EH (cell line): ENCODE results near the gene COL18A1.

Experiments
- DNase-seq: peaks from one replicate; pipeline ENCODE4 v3.0.0-alpha.2; 2015; ENCODE audit warnings: low read depth

Gene COL18A1

DNA sequence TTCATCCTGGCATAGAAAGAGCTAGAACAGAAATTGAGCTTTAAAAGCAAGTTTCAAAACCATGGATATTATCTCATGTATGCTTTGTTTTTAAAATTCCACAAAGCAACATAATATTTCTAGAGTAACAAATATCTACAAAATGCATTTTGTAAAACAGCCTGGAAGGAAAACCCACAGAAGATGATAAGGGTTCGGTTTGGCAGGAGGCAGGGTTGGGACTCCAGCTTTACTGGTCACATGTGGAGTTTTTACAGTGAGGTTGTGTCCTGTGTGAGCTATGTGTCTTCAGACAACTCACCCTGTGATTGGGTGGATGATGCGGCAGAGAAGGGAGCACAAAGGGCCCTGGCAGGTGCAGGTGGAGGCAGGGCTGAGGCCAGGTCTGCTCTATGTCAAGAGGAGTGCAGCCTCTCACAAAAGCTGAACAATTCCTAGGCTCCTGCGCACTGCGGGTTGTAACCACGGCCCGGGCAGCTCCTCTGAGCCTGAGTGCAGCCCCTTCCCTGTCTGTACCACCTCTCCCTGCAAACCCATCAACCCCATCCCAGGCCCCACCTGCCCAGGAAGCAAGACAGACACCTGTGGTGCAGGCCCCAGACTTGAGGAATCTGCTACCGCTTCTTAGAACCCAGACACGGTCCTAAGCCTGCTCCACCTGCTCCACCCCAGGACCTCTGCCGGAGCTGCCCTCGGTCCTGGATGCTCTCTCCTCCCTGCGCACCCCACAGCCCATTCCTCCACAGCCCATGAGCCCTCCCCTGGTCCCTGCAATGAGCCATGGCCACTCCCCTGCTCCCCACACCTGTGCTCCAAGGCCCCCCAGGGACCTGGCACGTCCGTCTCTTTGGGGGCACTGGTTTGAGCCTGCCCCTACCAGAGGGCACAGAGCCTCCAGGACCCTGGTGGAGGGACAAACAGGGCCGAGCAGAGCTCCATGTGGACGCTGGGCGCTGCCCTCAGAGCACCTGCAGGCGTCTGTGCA, 2.8 kb upstream of the COL18A1 start:
- no peak for DNase-seq

DNA sequence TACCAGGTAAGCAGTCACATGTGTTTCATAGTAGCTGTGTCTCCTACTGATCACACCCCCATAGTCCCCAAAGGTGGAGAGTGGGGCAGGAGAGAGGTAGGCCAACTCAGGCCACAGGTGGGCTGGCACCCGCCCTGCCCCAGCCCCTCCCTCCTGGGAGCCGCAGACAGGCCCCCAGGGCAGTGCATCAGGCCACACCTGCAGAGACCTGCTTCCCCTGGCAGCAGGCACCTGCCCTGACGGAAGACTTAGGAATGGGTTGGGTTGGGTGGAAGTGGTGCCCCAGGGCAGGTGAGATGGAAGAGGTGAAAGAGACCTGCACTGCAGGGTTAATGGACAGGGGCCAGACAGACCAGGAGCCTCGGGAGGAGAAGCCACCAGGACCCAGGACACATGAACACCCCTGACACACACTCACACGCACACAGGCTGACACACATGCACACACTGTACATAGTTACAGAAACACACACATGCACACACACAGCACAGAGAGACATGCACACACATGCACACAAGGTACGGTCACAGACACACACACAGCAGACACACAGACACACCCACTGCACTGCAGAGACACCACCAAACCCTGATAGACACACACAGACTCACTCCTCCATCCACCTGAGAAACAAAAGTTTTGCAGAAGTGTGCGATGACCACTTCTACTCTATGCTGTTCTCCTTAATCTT, 1.7 kb upstream of the COL18A1 start:
- no peak for DNase-seq

DNA sequence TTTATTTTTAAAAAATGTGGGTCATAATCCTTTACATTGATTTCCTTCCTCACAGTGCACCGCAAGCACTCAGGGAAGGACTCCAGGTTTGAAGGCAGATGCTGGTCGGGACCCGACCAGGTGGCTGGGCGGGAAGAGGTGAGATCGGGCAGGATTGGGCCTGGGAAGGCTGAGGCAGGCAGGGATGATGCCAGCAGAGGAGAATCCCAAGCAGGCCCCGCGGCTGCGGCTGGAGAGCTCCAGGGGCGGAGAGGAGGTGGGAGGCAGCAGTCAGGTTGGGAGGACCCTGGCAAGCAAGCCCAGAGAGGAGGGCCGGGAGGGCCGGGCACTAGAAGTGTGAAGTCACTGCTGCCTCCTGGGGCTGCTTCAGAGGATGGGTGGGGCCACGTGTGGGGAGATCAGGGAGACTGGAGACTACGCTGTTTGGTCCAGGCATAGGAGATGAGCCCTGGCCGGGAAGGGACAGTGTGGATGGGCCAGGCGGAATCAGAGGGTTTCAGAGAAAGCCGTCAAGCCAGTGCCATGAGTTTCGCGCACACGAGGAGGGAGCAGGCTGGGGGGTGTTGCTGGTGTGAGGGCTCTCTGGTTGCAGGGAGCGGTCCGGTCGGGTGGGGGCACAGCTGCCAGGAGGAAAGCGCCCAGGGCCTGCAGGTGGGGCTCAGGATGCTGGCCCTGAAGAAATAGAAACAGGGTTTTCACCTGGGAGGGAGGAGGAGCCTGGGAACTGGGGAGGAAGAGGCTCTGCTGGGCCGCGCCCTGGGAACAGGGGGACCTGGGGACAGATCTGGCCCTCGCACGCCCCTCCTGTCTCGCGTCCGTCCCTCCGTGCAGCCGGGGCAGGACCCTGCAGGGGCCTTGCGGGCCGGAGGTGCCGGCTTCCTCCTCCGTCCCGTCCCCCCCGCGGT, 888 bp upstream of the COL18A1 start:
- DNase-seq, result peak; percentile 83

- DNase-seq, result peak; percentile 64
These were observed 380 bp downstream of the COL18A1 start for GRCh38 chr21:45405271-45405818.

DNA sequence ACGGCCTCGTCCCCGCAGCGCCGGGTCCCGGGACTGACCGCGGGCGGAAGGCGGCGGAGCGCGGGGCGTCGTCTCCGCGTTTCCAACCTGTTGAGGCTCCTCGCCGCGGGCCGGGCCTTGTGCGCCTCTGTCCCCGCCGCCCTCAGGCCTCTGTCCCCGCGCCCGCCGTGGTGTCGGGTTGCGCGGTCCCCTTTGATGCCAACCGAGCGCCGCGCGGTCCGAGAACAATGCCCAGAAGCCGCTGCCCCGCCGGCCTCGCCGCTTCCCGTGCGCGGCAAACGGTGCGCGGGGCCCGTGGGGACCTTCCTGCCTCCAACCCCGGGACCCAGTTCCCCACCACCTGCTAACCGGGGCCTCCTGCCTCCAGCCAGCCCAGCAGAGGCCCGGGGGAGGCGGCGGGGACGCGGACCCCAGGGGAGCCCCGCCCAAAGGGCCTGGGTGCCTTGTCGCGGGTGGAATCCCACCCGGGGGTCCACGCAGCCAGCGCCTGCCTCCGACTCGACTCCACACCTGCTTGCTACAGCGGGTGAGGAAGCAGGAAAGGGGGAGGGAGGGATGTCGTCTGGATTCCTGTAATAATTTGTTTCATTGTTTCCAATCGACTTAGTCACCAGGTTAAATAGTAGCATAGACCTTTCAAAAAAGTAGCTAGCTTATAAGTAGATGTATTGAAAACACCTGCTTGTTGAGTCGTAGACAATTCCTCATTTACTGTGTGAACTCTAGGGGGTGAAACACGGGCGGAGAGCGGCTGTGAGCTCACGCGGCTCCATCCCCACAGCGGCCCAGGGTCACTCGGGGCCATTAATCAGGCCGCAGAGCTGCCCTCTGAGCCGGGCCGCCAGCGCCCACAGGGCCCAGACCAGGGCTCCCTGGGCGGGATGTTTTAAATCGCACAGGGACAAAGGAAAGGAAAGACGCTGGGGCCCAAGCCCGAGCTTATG, 1.1 kb downstream of the COL18A1 start:
- peak; percentile 44 for DNase-seq

DNA sequence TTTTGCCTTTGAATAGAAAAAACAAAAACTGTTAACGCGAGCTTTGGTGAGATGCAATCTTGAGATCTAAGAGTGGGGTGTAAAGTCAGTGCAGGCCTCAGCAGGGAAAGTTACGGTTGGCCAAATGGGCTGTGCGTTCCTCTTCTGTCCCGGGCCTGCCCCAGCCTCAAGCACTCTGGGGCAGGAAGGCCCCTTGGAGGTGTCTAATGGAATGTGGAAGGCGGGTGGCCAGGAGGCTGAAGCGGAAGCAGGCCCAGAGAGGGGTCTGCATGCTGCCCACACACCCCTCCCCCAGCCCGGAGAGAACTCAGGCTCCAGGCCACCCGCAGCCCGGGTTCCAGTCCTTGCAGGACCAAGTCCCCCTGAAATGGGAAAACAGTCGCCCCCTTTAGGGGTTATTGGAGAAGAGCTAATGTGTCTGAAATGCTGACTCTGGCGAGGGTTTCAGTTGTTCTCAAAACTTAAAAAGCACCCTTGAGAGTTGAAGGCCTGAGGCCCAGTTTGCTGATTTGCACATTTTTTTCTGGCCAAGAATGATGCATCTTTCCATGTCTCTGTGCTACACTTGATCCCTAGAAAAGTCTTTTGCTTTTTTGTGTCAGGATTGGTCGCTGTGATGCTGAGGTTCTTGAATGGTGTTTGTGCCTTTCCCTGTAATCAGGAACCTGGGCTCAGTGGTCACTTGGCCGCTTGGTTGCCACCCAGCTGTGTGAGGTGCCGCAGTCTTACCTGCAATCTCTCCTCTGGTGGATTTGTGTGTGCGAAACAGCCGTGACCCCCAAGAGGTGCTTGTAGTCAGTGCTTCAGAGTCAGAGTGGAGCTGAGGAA, 2.0 kb downstream of the COL18A1 start:
- peak; percentile 50 for DNase-seq

- peak; percentile 27 for DNase-seq
These were observed 2.8 kb downstream of the COL18A1 start for GRCh38 chr21:45407629-45408247.

DNA sequence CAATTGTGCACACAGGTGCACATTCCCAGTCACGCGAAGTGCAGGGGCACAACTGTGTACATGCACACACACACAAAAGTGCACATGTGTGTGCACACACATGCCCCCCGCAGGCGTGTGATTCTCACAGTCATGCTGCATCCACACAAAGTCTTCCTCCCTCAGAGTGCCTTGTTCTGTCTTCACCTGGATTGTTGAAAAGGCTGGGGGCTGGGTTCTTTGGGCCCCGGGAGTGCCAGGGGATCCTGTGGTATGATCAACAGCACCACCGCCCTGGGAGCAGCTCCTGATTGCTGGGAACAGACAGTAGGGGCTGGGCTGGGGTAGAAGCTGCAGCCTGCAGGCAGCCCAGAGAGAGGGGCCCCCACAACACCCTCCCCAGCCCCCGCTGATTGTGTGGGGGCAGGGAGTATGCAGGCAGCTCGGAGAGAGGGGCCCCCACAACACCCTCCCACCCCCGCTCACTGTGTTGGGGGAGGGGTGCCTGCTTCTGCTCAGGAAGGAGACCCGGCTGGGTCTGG, 3.4 kb downstream of the COL18A1 start:
- DNase-seq, result no peak

DNA sequence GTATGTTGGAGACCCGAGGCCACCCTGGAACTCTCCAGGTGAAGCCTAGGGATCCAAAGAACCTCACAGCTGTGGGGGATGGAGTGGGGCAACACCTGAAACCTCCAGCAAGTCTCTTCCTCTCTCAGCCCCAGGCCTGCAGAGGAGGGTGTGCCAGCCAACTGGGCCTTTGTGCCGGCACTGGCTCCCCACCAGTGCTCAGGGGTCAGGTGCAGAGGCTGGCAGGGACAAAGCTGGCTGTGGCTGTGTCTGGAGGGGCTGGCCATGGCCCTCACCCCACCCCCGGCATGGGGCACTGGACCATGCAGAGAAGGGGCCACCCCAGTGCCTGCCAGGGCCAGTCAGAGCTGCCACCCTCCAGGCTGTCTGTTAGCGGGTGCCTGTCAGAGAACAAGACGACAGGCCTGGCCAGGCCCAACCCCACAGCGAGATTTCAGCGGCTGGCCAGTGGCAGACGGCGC, 3.9 kb downstream of the COL18A1 start:
- no peak for DNase-seq

- DNase-seq, result peak; percentile 55
These were observed 4.6 kb downstream of the COL18A1 start for GRCh38 chr21:45409466-45410150.

DNA sequence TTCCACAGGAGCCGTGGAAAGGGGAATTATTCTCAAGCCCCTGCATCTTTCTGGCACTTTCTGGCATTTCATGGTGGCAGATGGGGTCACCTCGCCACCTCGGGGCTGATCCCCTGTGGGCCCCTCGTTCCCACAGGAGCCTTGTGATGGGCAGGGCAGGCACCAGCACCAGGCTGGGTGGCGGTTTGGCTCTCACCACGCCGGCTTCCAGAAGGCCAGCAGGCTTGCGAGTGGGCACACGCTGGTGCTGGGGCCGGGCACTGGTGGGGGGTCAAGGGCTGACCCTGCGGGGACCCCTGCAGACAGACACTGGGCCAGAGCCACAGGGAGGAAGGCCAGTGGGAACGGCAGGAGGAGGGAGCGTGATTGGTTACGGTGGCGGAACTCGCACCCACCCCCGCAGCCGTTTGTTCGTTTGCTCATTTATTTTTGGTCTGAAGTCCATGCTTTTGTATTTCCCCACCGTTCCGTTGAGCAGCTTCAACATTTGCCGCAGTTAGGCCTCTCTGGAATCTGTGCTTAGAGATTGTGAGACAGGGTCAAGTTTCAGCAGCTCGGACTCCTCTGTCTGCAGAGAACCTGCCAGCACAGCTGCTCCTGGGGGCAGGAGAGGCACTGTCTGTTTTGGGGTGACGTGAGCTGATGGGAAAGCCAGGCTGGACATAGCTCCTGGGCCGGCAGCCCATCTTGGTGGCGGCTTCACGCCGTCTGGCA, 5.3 kb downstream of the COL18A1 start:
- no peak for DNase-seq

DNA sequence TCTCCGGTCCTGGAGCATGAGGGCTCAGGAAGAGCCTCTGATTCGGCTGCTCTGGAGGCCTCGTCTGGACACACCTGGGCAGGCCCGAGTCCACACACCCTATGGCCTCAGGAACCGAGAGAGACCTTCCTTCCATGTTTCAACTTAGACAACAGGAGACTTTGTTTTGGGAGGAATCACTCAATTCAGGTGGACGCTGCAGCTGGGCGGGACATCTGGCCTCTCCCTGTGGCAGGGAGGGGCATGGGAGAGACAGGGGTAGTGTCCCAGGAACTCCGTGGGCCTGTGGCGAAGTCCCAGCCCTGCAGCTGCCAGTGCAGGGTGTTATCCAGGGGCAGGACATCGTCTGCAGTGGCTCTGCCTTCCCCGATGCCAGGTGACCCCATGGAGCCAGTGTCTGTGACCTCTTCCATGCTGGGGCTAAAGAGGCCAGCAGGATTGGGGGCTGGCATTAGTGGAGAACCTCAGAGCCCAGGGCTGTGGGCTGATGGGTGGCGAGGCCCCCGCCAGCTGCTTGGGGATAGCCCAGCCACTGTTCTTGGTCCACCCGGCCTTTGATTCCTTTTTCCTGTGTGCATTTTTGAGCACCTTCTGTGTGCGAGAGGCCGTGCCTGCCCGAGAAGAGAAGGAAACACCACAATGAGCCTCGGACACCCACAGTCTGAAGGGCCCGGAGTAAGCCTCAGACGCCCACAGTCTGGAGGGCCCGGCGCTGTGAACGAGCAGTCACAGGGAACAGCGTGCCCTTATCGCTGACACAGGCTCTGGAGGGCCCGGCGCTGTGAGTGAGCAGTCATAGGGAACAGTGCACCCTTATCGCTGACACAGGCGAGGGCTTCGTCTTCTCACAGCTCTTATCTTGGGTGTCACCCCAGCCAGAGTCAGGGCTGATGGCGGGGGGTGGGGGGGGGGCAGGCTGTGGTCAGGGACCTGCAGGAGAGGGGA, 6.2 kb downstream of the COL18A1 start:
- DNase-seq, result no peak

GRCh38 chr21:45411810-45412206, 6.8 kb downstream of the COL18A1 start:
- no peak for DNase-seq

DNA sequence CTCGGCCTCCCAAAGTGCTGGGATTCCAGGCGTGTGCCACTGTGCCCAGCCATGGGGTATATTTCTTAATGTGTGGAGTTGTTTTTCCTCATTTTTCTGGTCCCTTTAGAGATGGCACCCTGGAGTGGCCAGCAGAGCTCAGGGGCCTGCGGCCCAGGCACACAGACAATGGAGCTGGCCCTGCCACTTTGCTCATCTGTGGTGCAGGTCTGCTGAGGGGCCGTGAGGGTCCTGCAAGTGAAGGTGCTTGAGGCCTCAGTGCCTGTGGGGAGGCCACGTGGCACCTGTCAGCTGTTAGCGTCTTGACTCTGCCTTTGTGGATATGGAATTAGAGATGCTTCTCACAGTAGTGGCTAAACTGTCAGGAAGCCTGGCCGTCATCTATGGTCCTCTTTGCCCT, 7.5 kb downstream of the COL18A1 start:
- DNase-seq, result no peak

GRCh38 chr21:45412909-45413611, 8.1 kb downstream of the COL18A1 start:
- no peak for DNase-seq

DNA sequence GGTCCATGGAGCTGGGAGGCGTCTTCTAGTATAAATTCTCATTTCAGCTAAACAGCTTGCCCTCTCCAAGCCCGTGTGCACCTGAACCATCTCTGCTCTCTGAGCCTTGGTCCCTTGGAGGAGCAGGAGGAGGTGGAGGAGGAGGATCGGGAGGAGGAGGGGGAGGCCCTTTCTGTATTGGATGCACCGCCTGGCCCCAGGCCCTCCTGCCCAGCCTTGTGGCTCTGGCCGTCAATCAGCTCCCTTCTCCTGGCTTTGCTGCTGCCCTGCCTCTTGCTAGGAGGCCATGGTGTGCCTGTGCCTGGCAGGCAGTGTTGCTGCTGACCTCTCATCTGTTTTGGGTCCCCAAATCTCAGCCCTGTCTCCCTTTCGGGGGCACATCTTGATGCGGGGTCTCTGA, 9.0 kb downstream of the COL18A1 start:
- no peak for DNase-seq
